H7 (cell line): ENCODE results near the gene MNAT1. TPM values are rescaled to one million over a fixed set of nuclear protein-coding genes. Genes with fewer than 3 reads are reported as not detected.
A peak's percentile ranks its signal among the peaks of the same experiment; 100 is the strongest.

ENCODE experiments used
- DNase-seq: peaks from one replicate; pipeline ENCODE4 v3.0.0; 2012
- H3K27me3 ChIP-seq: 2 replicates; pipeline ENCODE4 v1.6.0; 2011; ENCODE audit warnings: mild to moderate bottlenecking, low read length; ENCODE audit not compliant: control insufficient read depth, insufficient read depth
- H3K36me3 ChIP-seq: replicated peaks from 2 replicates; pipeline ENCODE4 v1.5.1; 2011; ENCODE audit warnings: low read length; ENCODE audit not compliant: control insufficient read depth, insufficient read depth
- H3K4me3 ChIP-seq: 2 replicates; pipeline ENCODE4 v1.5.1; 2011; ENCODE audit warnings: low read depth, mild to moderate bottlenecking, control low read depth, low read length, moderate library complexity; ENCODE audit not compliant: insufficient read depth
- total RNA-seq: library from RNA; depleted of rRNA; stranded (reverse); fragments of >200 nt; shearing (Covaris generic); gene quantifications from 2 replicates; pipeline ENCODE4 v1.2.3, GENCODE V29; 2014

MNAT1 gene
- total RNA-seq, 1 experiment from 2014 or later = 57.4 TPM

DNA sequence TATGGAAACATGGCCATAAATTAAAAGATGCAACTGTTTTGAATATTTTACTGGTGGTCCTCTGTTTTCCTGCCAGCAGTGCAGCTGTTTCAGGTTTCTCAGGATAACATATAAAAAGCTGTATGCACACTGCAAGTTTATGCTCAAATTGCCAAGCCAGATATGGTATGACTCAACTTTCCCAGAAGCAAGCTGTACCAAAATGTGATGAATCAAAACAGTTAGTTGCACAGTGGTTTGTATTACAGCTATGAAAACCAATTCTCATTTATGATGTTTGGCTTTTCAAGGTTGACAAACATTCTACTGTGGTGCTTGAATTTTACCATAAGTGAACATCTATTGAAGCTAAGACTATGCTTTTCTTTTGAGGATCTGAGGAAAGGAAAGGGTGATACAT, 230.8 kb downstream of the MNAT1 start:
- H3K27me3 ChIP-seq = no peaks in the 10 kb centered on the region
- H3K4me3 ChIP-seq = no peak overlapping the region
- H3K36me3 ChIP-seq = no peaks in the 10 kb centered on the region
- DNase-seq = no peak

DNA sequence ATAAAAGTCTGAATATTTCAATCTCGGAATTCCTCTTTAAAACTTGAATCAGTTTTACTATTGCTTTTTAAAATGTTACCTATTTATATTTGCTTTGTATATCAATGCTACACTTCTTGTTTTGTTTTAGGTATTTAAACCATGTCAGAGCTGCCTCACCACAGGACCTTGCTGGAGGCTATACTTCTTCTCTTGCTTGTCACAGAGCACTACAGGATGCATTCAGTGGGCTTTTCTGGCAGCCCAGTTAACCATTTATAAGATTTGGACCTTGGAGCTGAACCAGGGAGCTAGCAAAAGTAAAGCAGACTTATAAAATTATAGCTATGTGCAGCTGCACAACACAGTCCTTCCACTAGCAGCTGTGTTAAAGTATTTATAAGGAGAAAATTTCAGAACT, 233.5 kb downstream of the MNAT1 start:
- no peaks in the 10 kb centered on the region for H3K36me3 ChIP-seq
- DNase-seq = no peak

DNA sequence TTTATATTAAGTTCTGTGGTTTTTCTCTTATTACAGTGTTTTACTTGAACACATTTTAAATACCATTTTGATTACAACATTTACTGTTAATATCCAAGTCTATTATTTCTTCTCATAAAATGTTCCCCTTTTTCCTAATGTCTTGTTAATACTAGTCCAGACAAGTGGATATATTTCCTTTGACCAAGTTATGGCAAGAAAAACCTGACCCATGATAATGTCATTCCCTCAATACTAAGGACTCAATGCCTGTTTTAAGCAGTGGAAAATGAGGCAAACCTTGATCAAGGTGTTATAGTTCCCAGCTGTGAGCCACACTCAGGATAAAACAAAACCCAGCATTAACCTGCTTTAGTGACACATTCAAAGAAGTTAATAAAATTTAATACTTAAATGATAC, 234.1 kb downstream of the MNAT1 start:
- H3K27me3 ChIP-seq = no peaks in the 10 kb centered on the region
- no peak for DNase-seq
- no peak overlapping the region for H3K4me3 ChIP-seq
- H3K36me3 ChIP-seq = no peaks in the 10 kb centered on the region

More for the DNA sequence above, 233.5 kb downstream of the MNAT1 start:
- H3K4me3 ChIP-seq = no peak overlapping the region
- H3K27me3 ChIP-seq = no peaks in the 10 kb centered on the region

DNA sequence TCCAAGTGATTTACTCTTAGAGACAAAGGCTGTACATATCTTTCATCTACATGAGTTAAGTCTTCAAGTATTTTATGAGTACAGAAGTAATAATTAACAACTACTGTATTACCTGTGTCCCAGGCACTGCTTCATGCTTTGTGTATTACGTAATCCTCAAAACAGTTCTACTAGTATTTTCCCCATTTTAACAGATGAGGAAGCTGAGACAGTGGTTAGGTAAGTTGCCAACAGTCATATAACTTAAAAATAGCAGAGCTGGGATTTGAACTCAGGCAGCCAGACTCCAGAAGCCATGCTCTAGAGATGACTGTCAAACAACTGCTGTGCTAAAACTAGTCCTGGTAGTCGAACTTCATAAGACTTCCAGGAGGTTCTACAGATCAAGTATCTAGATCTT, 235.6 kb downstream of the MNAT1 start:
- H3K4me3 ChIP-seq = no peak overlapping the region
- peaks cover 2% of the 10 kb centered on the region; the same call in 1 of the 2 replicates for H3K36me3 ChIP-seq
- H3K27me3 ChIP-seq = no peaks in the 10 kb centered on the region
- DNase-seq = no peak

DNA sequence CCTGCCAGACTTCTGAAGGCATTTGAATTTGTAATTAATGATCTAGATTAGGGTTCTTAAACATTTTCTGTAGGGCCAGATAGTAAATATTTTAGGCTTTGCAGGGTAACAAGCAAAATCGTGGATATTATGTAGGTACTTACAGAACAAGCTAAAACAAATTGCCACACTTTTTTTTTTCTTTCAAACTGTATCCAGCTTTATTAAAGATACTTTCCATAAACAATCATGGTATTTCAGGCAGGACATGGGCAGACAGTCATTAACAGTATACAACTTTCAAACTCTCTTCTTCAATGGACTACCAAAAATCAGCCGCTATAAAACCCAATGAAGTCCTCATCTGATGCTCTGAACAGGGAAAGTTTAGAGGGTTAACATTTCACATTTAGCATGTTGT, 236.7 kb downstream of the MNAT1 start:
- Histone ChIP-seq H3K36me3 (peaks cover 5% of the 10 kb centered on the region), H3K4me3 (no peak overlapping the region), H3K27me3 (no peaks in the 10 kb centered on the region)
- DNase-seq = no peak

DNA sequence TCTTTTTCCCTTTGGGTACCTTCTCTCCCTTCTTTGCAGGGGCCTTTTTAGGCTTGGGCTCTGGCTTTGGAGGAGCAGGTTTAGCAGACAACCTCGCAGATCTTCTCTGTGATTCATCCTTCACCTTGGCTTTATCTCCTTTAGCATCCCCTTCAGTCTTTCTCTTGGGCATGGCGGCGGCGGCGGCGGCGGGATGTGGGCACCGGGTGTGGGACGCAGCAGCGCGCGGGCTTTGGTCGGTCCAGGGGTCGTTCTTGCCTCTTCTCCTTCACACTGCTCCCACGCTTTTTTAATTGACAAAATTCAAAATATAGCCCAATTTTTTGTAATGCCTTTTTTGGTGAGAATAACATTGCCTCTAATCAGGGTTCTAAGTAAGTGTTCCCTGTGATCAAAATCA, 237.7 kb downstream of the MNAT1 start:
- no peak overlapping the region for H3K4me3 ChIP-seq
- H3K27me3 ChIP-seq = no peaks in the 10 kb centered on the region
- peaks cover 5% of the 10 kb centered on the region for H3K36me3 ChIP-seq
- no peak for DNase-seq

DNA sequence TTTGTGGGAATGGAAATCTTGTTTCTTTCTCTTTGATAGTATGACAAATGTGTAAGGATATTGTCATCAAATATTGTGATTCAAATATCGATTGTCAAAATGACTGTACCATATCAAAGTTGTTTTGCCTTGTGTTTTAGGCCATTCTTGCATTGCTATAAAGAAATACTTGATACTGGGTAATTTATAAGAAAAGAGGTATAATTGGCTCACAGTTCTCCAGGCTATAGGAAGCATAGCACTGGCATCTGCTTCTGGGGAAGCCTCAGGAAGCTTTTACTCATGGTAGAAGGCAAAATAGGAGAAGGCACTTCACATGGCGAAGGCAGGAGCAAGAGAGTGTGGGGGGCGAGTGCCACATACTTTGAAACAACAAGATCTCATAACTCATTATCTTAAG, 238.5 kb downstream of the MNAT1 start:
- Histone ChIP-seq H3K4me3 (no peak overlapping the region), H3K36me3 (peaks cover 5% of the 10 kb centered on the region), H3K27me3 (no peaks in the 10 kb centered on the region)
- DNase-seq = no peak

DNA sequence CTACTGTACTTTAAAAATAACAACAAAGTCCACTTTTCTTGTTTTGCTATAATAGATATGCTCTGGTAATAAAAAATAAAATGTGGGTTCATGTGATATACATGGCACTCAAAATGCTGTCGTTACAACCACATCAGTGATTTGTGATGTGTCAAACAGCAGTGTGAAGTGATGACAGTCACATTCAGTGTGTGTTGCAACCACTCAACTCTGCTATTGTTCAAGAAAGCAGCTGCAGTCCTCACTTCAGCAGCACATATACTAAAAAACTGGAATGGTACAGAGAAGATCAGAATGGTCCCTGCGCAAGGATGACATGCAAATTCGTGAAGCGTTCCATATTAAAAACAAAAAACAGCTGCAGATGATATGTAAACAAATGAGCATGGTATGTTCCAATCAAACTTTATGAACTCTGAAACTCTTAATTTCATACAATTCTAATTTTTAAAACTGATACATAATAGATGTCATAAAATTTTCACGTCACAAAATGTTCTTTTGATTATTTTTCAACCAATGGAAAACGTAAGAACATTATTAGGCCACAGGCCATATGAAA, 239.6 kb downstream of the MNAT1 start:
- no peak for DNase-seq
- Histone ChIP-seq H3K36me3 (peaks cover 7% of the 10 kb centered on the region), H3K4me3 (no peak overlapping the region), H3K27me3 (no peaks in the 10 kb centered on the region)

DNA sequence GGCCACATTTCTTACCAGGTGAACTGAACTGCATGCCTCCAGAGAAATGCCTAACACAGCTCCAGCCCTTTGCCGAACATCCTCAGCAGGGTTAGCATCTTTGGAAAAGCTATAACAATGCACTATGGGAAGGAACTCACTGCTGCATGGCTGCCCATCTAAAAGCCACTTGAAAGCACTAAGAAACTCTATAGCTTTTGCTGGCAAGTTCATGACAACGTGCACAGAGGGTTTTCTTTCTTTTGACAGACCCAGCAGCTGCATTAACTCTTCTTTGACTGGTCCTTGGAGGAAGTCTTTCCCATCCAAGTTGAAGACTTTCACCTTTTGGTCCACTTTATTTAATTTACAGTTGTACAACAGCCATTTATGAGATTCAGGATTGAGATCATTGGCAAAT, 241.0 kb downstream of the MNAT1 start:
- no peak for DNase-seq
- peaks cover 9% of the 10 kb centered on the region for H3K36me3 ChIP-seq
- no peak overlapping the region for H3K4me3 ChIP-seq
- no peaks in the 10 kb centered on the region for H3K27me3 ChIP-seq

DNA sequence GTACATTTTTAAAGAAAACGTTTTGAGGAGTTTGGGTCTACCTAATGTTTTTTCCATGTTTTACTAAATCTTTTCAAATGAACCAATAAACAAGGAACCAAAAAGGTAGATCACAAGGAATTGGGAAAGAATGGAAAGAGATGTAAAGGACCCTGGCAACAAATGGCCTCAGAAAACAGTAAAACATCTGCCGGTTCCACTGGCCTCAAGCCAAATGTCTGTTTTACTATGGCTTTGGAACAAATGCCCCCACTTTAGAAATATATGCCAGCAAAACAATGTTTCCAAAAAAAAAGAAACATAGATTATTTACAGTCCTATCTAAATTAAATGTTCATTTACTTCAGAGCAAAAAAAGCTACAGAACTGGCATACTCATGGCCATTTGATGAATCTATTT, 243.3 kb downstream of the MNAT1 start:
- H3K36me3 ChIP-seq = peaks cover 9% of the 10 kb centered on the region
- no peak for DNase-seq
- no peaks in the 10 kb centered on the region for H3K27me3 ChIP-seq
- no peak overlapping the region for H3K4me3 ChIP-seq

DNA sequence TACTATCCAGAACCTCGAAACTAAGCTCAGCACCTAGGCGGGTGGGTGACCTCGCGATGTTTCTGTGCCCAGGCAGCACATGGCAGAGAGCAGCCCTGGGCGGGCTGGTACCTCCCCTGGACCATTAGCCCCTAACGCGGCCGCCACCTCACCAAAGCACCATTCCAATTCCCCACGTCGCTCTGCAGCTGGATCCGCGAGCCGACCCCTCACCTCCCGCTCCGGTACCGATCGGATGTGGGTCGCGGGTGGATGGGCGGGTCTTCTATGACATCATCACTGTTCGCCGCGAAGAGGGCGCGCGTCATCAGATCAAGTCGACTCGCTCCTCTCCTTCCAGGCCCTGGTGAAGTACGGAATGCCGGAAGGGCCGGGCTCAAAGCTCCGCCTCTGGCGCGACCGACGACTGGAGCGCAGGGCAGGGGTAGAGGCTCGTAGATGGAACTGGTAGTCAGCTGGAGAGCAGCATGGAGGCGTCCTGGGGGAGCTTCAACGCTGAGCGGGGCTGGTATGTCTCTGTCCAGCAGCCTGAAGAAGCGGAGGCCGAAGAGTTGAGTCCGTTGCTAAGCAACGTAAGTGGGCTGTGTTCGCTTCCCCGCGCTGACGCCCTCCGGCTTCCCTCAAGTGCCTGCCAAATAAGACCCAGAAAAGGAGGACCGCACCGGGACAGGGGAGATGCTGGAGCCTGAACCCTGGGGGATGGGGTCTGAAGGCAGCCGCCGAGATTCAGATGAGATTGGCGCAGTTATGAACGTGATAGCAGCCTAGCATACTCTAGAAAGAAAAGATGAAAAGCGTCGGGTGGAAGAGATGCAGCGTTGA, 246.5 kb downstream of the MNAT1 start, which contains the start of the genes SLC38A6 and TRMT5:
TSS of gene SLC38A6 (plus strand) at position 435 of the 822 bp plus-strand sequence. CDS start at position 468, 33 bp downstream.
TSS of gene TRMT5 (minus strand) at position 269 of the 822 bp plus-strand sequence. CDS start at position 163, 106 bp downstream.
- peak within 1 kb of the TSS; percentile 96 for H3K4me3 ChIP-seq
- H3K27me3 ChIP-seq = no peaks in the 10 kb centered on the region
- DNase-seq = peak; percentile 89
- peaks cover 6% of the 10 kb centered on the region; the same call in 1 of the 2 replicates for H3K36me3 ChIP-seq

DNA sequence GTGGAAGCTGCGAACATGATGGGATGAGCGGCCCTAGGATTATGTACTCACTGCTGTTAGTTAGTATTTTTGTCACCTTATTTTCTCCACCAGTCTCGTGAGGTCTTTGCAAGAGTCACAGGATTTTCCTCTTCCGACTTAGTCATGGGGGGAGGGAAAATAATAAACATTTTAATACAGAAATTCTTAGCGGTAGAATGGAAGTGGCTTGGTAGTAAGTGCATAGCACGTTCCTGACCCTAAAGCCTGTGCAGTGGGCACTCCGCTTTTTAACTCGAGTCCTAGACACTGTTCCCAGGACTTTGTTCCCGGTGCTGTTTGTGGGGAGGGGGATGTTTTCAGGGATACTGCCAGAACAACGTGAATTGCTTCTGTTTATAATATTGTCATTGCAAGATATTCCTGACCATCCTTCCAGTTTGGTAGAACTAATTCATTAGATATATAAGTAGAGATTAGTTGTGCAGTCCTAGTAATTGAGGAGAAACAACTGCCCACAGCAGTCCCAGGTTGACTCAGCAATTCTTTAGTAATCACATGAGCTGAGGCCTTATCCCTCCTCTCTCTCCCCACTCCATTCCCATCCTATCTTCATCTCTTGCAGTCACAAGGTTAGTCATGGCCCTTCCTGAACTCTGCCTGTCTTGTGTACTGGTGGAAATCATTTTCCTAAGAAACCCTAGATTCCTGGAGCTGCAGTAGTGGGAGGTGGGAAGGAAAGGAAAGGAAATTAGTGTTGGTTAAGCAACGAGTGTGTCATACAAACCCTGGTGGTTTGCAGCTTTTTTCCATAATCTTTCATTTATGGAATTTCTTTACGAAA, 247.3 kb downstream of the MNAT1 start:
- H3K4me3 ChIP-seq = peak overlapping the region; percentile 96
- DNase-seq = peak; percentile 11
- H3K36me3 ChIP-seq = peaks cover 6% of the 10 kb centered on the region; the same call in 1 of the 2 replicates
- no peaks in the 10 kb centered on the region for H3K27me3 ChIP-seq

DNA sequence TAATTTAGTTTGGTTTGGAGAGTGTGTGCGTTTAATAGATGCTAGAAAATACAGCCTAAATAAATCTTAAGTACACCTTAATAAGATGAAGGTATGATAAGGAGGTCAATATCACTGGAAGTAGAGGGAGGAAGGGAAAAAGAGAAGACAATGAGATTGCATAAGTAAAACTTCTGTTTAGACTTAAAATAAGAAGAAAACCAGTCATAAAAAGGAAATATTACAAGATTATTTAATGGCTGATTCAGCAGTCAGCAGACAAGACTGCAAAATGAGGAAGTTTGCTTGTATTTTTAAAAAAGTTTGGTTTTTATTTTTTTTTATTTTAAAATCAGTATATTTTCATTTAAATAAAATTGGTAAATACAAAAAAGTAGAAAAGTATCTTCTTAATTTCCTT, 249.6 kb downstream of the MNAT1 start:
- Histone ChIP-seq H3K36me3 (peaks cover 4% of the 10 kb centered on the region; the same call in 1 of the 2 replicates), H3K4me3 (no peak overlapping the region), H3K27me3 (no peaks in the 10 kb centered on the region)
- no peak for DNase-seq

DNA sequence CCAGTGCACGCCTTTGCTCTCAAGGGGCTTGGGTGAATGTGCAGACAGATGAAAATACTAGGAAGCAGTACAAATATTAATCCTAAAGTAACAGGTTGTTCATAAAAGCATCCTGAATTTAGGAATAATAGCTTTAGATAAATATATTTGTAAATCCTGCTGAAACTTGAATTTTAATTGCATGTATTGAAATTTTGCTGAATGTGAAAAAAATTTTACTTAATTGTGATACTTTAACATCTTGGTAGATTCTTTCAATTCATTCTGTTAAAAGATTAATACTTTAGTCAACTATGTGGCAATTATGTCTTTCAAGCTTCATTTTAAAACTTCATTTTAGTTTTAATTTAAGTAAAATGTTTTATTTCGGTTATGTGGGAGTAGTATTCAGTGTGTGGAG, 251.9 kb downstream of the MNAT1 start:
- DNase-seq = no peak
- H3K27me3 ChIP-seq = no peaks in the 10 kb centered on the region
- peaks cover 2% of the 10 kb centered on the region; the same call in 1 of the 2 replicates for H3K36me3 ChIP-seq
- no peak overlapping the region for H3K4me3 ChIP-seq
